GM12891 (cell line): ENCODE results near the gene DCC.

Experiments
- DNase-seq: peaks from one replicate; pipeline ENCODE4 v3.0.0; 2011; ENCODE audit warnings: low spot score; ENCODE audit not compliant: insufficient read length
- FAIRE-seq: peaks from 2 replicates; lab custom pipeline; 2011; peaks lifted over from hg19 to GRCh38; lab: Jason Lieb, UNC
- PAX5 ChIP-seq: IDR thresholded peaks from 2 replicates; pipeline ENCODE4 v1.6.1; 2011; ENCODE audit warnings: low read length, moderate library complexity, mild to moderate bottlenecking; ENCODE audit not compliant: insufficient read depth, severe bottlenecking
- POLR2A ChIP-seq: IDR thresholded peaks from 2 replicates; pipeline ENCODE4 v1.6.1; 2011; ENCODE audit warnings: low read depth, low read length, control low read depth
- POLR2AphosphoS5 ChIP-seq: IDR thresholded peaks from 2 replicates; pipeline ENCODE4 v1.6.1; 2011; ENCODE audit warnings: low read depth, low read length, control low read depth
- POU2F2 ChIP-seq: IDR thresholded peaks from 2 replicates; pipeline ENCODE4 v1.6.1; 2011; ENCODE audit warnings: low read depth, mild to moderate bottlenecking, control low read depth, low read length, moderate library complexity
- SPI1 ChIP-seq: IDR thresholded peaks from 2 replicates; pipeline ENCODE4 v1.6.1; 2011; ENCODE audit warnings: low read depth, low read length, control low read depth
- TAF1 ChIP-seq: IDR thresholded peaks from 2 replicates; pipeline ENCODE4 v1.6.1; 2011; ENCODE audit warnings: low read depth, low read length, control low read depth

Gene DCC

DNA sequence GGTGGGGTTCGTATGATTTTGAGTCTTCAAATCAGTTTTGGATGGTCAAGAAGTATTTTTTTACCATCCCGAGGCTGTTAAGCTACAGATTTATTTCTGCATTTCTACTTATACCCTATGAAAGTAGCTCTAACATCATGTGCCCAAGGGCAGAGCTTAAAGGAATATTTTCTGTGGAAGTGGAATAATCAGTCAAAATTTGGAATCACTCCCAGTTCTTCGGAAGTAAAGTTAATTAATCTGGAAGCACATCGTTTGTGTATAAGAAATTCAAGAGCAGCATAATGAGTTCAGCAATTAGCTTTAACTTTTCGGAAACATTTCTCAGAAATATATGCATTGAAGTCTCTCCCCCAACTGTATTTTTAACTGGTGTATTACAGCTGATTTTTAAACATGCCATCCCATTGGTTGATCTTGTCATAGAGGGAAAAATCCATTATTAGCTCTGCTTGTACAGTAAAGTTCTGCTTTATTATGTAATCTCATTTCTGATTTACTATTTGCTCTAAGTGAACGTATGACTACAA is 510.1 kb downstream of the DCC start:
- DNase-seq, result no peak
- FAIRE-seq, result no peak
- TF ChIP-seq POLR2AphosphoS5, result no peak
- TF ChIP-seq POLR2A, result no peak
- no peak for TF ChIP-seq PAX5
- TF ChIP-seq POU2F2, result no peak
- TF ChIP-seq TAF1, result no peak
- TF ChIP-seq SPI1, result no peak

DNA sequence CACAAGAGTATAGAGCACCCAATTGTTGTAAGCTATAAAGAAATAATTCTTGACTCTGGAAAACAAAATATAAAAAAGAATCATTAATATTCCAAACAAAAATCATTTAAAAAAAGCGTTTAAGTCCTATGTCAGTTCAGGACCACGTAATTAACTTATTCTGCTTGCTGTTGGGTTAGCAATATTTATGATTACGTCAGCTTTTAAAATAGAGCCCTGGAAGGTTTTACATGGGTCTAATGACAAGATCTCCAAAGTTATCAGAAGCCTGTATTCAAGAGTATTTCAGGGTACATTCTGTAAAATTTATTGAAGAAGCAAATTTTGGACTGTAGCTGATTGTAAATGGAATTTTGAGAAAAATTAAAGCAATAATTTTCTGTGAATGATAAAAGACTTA is 521.6 kb downstream of the DCC start:
- FAIRE-seq (no peak), DNase-seq (no peak)
- no peak for TF ChIP-seq POU2F2
- TF ChIP-seq PAX5, result no peak
- TF ChIP-seq POLR2AphosphoS5, result no peak
- TF ChIP-seq SPI1, result no peak
- TF ChIP-seq POLR2A, result no peak
- no peak for TF ChIP-seq TAF1

DNA sequence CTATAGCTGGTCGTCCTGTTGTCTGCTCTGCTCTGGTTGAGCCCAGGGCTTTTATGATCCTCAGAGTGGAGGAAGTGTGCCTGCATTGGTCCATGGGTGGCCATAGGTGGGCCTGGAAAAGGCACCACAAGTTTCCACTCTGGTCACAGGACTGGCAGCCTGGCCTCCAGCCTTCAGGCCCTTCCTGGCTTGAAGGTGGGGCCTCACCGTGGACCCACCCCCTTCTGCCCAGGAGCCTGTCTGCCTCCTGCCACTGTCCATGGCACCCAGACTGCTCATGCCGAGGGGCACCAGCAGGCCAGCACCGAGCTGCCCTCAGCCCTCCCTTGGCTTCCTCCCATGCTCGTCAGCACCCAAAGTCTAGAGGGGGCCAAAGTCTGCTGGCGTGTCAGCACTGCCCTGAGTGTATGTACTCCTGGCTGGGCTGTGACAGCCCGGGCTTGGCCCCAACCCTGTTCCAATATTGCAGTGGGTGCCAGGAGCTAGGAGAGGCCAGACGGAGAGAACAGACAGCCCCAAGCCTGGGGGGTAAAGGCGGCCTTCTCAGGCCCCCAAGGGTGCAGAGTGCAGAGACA is 529.4 kb downstream of the DCC start:
- TF ChIP-seq POU2F2 (no peak), POLR2AphosphoS5 (no peak), PAX5 (no peak), TAF1 (no peak), SPI1 (no peak), POLR2A (no peak)
- FAIRE-seq (no peak), DNase-seq (no peak)

DNA sequence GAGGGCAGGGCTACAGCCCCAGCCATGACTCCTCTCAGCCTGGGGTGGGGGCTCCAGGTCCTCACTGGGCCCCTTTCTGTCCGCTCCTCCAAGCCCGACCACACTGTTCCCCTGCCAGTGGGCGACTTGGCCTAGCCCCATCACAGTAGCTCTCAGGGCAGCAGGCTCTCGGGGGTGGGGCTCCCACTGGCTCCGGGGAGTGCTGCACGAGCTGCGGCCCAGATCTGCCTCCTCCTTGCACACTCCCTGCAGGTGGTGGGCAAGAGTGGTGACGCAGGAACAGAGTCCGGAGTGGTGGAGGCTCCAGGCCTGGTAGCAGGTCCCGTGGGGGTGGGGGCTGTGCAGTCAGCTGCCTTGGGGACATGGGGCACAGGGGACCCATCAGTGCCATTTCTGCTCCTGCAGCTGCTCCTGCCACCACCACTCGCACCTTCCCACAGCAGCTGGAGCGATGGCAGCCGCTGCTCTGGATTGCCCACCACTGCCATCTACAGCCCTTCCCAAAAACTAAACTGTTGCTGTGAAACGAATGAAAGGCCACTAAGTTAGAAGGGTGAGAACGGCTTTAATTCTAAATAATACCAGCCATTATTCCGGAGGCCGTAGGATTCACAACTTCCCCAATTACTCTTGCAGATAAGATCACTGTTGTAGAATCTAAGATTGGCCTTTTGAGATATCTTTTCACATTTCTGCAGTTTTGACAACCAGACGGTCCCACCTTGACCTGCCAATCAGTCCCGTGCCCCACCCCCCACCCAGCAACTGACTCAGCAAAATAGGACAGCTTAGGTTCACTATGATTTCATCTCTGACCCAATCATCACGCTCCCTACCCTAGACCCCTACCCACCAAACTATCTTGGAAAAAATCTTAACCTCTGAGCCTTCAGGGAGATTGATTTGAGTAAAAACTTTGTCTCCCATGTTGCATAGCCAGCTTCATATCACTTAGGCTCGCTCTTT is 530.2 kb downstream of the DCC start:
- no peak for FAIRE-seq
- DNase-seq, result no peak
- TF ChIP-seq SPI1 (no peak), POLR2A (no peak), POU2F2 (no peak), TAF1 (no peak), PAX5 (no peak), POLR2AphosphoS5 (no peak)

DNA sequence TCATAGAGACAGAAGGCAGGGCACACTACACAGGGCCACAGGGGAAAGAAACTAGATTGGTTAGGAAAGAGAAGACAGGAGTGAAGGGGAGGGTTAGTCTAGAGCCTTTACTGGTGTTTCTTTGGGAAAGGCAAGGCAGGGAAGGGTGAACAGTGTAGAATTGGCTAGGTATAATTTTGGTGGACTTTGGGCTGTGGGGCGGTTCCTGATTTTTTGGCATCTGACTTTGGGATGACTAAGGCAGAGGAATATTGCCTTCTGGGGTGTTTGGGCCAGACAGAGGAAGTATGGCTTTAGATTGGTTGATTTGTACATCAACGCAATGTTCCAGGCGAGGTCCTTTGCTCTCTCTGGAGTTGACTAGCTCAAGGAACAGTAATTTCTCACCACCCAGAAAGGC is 534.8 kb downstream of the DCC start:
- FAIRE-seq (no peak), DNase-seq (no peak)
- TF ChIP-seq TAF1, result no peak
- TF ChIP-seq POLR2AphosphoS5, result no peak
- no peak for TF ChIP-seq POU2F2
- TF ChIP-seq PAX5, result no peak
- no peak for TF ChIP-seq POLR2A
- no peak for TF ChIP-seq SPI1

DNA sequence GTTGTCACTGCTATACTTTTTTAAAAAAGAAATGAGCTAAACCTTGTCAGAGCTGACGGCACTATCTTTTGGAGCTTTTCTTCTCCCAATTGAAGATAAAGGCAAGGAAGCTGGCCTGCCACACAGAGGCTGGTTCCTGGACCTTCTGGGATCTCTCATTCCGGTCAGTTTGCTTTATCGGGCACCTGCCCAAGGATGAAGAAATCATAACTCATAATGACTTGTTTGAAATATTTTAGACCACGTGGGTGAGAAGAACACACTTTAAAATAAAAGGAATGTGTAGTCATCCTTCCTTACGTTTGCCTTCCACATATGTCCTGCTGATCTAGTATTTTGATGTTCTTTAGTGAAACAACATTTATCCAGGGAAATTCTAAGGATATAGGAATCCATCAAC is 535.7 kb downstream of the DCC start:
- FAIRE-seq (no peak), DNase-seq (no peak)
- TF ChIP-seq POLR2AphosphoS5, result no peak
- TF ChIP-seq PAX5, result no peak

DNA sequence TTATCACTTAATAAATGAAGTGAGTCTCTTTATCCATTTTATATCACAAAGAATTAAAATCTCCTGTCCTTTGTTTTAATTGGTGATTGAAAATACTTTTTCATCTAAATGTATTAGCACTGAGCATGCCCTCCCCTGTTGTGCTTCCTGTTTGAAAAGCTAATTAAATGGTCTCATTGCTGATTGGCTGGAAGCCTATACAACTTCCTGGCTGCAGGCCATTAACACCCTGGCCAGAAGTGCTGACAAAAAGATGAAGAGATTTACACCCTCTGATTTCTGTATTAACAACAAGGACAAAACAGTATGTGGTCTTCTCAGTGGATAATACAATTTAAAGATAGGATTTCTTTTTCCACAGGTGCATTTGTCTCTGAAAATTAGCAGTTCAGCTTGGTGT is 548.0 kb downstream of the DCC start:
- no peak for DNase-seq
- FAIRE-seq, result no peak
- TF ChIP-seq TAF1, result no peak
- no peak for TF ChIP-seq POLR2A
- TF ChIP-seq POLR2AphosphoS5, result no peak
- no peak for TF ChIP-seq SPI1
- no peak for TF ChIP-seq POU2F2
- TF ChIP-seq PAX5, result no peak

DNA sequence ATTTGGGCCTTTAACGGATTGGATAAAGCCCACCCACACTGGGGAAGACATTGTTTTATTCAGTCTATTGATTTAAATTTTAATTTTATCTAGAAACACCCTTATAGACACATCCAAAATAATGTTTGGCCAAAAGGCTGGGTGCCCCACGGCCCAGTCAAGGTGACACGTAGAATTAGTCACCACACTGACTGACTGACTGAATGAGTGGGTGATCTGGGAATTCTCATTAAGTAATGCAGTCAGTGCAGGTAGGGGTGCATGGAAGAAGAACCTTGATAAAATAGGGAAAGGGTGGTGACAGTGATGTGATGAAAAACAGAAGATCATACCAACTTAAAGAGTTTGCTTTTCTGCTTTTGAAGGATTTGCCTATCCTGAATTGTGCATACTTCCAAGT is 554.8 kb downstream of the DCC start:
- FAIRE-seq (no peak), DNase-seq (no peak)

DNA sequence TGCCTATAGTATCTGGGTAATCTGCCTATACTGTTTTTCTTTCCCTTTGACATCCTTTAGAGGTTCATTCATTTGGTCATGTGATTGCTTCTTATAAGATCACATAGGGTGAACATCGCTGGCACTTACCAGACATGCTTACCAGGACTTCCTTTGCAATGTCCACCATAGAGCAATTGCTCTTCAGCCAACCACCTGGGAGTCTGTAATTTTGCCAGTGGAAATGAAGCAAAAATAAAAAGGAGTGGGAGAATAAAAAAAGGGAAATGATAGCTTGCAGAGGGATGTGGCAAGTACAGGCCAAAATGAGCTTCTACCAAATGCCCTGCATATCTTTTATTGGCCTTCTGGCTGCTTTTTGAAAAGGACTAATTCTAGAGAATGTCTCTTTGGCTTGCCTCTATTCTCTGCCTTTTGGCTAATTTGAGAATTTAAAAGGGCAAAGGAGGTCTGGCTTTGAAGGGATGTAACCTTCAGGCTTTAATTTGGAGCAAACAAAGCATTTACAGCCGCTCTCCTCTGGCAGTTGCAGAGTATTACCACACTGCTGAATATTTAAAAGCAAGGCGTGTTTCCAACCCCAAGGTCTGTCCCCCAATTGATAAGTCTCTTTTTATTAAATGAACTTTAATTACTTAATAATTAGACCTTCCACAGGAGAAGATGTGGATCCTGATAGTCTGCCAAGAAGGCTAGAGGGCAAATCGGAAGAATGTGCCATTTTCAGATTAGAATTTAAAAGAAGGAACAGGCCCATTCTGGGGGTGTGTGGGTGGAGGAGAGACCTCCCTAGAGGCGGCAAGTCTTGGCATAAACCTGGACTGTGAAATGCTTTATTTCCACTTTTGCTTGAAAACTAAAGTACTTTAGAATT is 557.9 kb downstream of the DCC start:
- no peak for DNase-seq
- FAIRE-seq, result no peak
- TF ChIP-seq TAF1 (no peak), PAX5 (no peak), SPI1 (no peak), POLR2AphosphoS5 (no peak), POLR2A (no peak)

More for the DNA sequence above, 554.8 kb downstream of the DCC start:
- no peak for TF ChIP-seq TAF1
- no peak for TF ChIP-seq SPI1
- TF ChIP-seq POU2F2, result no peak
- no peak for TF ChIP-seq PAX5
- TF ChIP-seq POLR2AphosphoS5, result no peak
- no peak for TF ChIP-seq POLR2A

DNA sequence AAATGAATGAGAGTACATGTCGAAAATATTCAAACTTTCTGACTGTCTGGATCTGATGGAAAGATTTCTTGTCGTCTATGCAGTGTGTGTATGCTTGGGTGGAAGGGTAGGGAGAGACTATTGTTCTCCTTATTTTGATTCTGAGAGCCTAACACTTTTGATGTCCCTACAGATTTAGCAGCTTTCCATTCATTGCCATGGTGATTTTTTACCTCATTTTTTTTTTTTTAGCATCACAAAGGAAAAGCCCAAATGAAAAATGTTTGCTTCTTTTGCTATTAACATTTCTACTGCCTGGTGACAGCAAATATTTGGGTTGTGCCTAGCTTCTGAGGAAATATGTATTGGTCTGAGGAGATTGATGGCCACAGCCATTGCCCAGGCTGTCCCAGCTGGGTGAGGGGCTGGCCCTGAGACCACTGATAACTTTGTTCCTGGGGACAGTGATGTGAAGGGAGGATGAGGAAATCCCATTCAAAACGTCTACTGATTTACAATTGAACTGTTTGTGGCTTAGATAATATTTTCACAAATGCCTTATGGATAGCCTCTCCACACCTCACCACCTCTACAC is 558.6 kb downstream of the DCC start:
- FAIRE-seq (no peak), DNase-seq (no peak)
- no peak for TF ChIP-seq TAF1
- TF ChIP-seq POLR2AphosphoS5, result no peak
- TF ChIP-seq SPI1, result no peak
- TF ChIP-seq PAX5, result no peak
- TF ChIP-seq POLR2A, result no peak
- no peak for TF ChIP-seq POU2F2
